ENCODE data around the gene HOOK1. TPM values are rescaled to one million over a fixed set of nuclear protein-coding genes. Genes with fewer than 3 reads are reported as not detected.

HOOK1 gene
- polyA plus RNA-seq, 3 donors, result not detected

GRCh38 chr1:59803458-59804038 is 11.2 kb upstream of the HOOK1 start:
- H3K79me2 ChIP-seq (ENCODE audit: insufficient read depth, low read length), result no peaks in the 10 kb centered on the region
- no peaks in the 10 kb centered on the region for H3K27me3 ChIP-seq (ENCODE audit: control insufficient read depth in 2 of 2, insufficient read depth in 2 of 2, low read length in 2 of 2)
- H3K4me1 ChIP-seq (ENCODE audit: control insufficient read depth in 1 of 2, insufficient read depth in 2 of 2, low read length in 2 of 2), result no peaks in the 10 kb centered on the region
- intact Hi-C loops (cut with micrococcal nuclease), result no loop called here
- no peaks in the 10 kb centered on the region for H4K20me1 ChIP-seq (ENCODE audit: insufficient read depth, low read length)
- peaks cover 0 to 2% (median 1%) of the 10 kb centered on the region in 3 donors for H3K27me3 Mint-ChIP-seq (ENCODE audit: low read depth in 3 of 3)
- peaks cover 2% of the 10 kb centered on the region for H3K4me1 Mint-ChIP-seq
- H3K4me3 Mint-ChIP-seq, result no peak overlapping the region
- no peak overlapping the region for H3K4me2 ChIP-seq (replicated peaks; ENCODE audit: extremely low read depth, low read length, poor library complexity, severe bottlenecking)
- DNase-seq, result no peak
- no peak overlapping the region for H3K27ac Mint-ChIP-seq
- no peak overlapping the region for H3K27ac ChIP-seq (ENCODE audit: low read depth in 1 of 2, low read length in 2 of 2)
- no peaks in the 10 kb centered on the region for H3K36me3 ChIP-seq (replicated peaks in 1 of 2; ENCODE audit: control insufficient read depth in 1 of 2, insufficient read depth in 2 of 2, low read length in 2 of 2)
- H3K9me3 Mint-ChIP-seq, result peaks cover 0 to 6% (median 3%) of the 10 kb centered on the region in 7 donors
- TF ChIP-seq, protein P1, sequence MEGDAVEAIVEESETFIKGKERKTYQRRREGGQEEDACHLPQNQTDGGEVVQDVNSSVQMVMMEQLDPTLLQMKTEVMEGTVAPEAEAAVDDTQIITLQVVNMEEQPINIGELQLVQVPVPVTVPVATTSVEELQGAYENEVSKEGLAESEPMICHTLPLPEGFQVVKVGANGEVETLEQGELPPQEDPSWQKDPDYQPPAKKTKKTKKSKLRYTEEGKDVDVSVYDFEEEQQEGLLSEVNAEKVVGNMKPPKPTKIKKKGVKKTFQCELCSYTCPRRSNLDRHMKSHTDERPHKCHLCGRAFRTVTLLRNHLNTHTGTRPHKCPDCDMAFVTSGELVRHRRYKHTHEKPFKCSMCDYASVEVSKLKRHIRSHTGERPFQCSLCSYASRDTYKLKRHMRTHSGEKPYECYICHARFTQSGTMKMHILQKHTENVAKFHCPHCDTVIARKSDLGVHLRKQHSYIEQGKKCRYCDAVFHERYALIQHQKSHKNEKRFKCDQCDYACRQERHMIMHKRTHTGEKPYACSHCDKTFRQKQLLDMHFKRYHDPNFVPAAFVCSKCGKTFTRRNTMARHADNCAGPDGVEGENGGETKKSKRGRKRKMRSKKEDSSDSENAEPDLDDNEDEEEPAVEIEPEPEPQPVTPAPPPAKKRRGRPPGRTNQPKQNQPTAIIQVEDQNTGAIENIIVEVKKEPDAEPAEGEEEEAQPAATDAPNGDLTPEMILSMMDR (IDR thresholded peaks at IDR 0.05), result no peak
- H3K9ac ChIP-seq (ENCODE audit: insufficient read depth, low read length, poor library complexity, severe bottlenecking), result no peak overlapping the region
- H3K36me3 Mint-ChIP-seq, result no peaks in the 10 kb centered on the region
- H3K9me3 ChIP-seq (replicated peaks in 1 of 2; ENCODE audit: control insufficient read depth in 1 of 2, insufficient read depth in 1 of 2, low read length in 2 of 2), result no peaks in the 10 kb centered on the region
- no peak overlapping the region for H3K4me3 ChIP-seq (replicated peaks in 1 of 3; ENCODE audit: low read depth in 2 of 3, low read length in 3 of 3)
- WGBS (ENCODE audit: insufficient coverage), result no CpG with 5 or more reads among the region's 1 CpG
- H2AFZ ChIP-seq (ENCODE audit: insufficient read depth, low read depth, low read length, poor library complexity, severe bottlenecking), result no peak overlapping the region

GRCh38 chr1:59804301-59804700 is 10.4 kb upstream of the HOOK1 start:
- TF ChIP-seq, protein P1 (IDR thresholded peaks at IDR 0.05), result no peak
- Mint-ChIP-seq H3K27me3 (ENCODE audit: low read depth in 3 of 3) (peaks cover 0 to 2% (median 1%) of the 10 kb centered on the region in 3 donors), H3K9me3 (peaks cover 0 to 6% (median 3%) of the 10 kb centered on the region in 7 donors), H3K36me3 (no peaks in the 10 kb centered on the region), H3K4me1 (peaks cover 2% of the 10 kb centered on the region), H3K27ac (no peak overlapping the region), H3K4me3 (no peak overlapping the region)
- intact Hi-C loops (cut with micrococcal nuclease), result no loop called here
- Histone ChIP-seq H3K4me1 (ENCODE audit: control insufficient read depth in 1 of 2, insufficient read depth in 2 of 2, low read length in 2 of 2) (no peaks in the 10 kb centered on the region), H3K27me3 (ENCODE audit: control insufficient read depth in 2 of 2, insufficient read depth in 2 of 2, low read length in 2 of 2) (no peaks in the 10 kb centered on the region), H3K27ac (ENCODE audit: low read depth in 1 of 2, low read length in 2 of 2) (no peak overlapping the region), H3K4me3 (replicated peaks in 1 of 3; ENCODE audit: low read depth in 2 of 3, low read length in 3 of 3) (no peak overlapping the region), H3K4me2 (replicated peaks; ENCODE audit: extremely low read depth, low read length, poor library complexity, severe bottlenecking) (no peak overlapping the region), H2AFZ (ENCODE audit: insufficient read depth, low read depth, low read length, poor library complexity, severe bottlenecking) (no peak overlapping the region), H3K9me3 (replicated peaks in 1 of 2; ENCODE audit: control insufficient read depth in 1 of 2, insufficient read depth in 1 of 2, low read length in 2 of 2) (no peaks in the 10 kb centered on the region), H4K20me1 (ENCODE audit: insufficient read depth, low read length) (no peaks in the 10 kb centered on the region), H3K79me2 (ENCODE audit: insufficient read depth, low read length) (no peaks in the 10 kb centered on the region), H3K36me3 (replicated peaks in 1 of 2; ENCODE audit: control insufficient read depth in 1 of 2, insufficient read depth in 2 of 2, low read length in 2 of 2) (no peaks in the 10 kb centered on the region), H3K9ac (ENCODE audit: insufficient read depth, low read length, poor library complexity, severe bottlenecking) (no peak overlapping the region)
- DNase-seq, result no peak
